HG02678 (cell line): ENCODE measurements around the gene RPS23.
A peak's percentile ranks its signal among the peaks of the same experiment; 100 is the strongest.

ENCODE experiments used
- ATAC-seq: cut with Tn5 transposase; IDR thresholded peaks from one replicate; pipeline ENCODE4 v1.9.1; 2021; ENCODE audit warnings: mild to moderate bottlenecking, moderate library complexity; ENCODE audit not compliant: unreplicated experiment

Gene RPS23

GRCh38 chr5:82277987-82278710 is at the start of gene RPS23:
RPS23 (minus strand) TSS chr5:82278354; CDS start chr5:82278323, 31 bp downstream.
- ATAC-seq: peak; percentile 93

DNA sequence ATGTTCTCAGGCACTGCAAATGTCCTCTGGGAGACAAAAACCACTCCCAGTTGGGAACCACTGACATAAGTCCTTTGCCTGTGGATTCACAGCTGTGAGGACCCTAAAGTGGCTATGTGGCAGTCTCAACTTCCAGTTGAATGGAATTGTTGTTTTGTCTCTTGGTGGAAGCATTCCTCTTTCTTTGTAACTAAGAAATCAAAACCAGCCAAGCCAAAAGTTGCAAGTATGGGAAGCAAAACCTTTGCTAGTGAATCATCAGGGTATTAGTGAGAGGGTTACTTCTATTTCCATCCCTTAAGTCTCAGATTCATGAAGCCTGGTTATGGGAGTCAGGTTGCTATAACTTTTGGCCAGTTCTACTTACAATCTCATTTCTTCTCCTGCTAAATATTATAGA is 49.8 kb upstream of the RPS23 start:
- no peak for ATAC-seq

- ATAC-seq: no peak
Observed at GRCh38 chr5:82325996-82326395, 47.8 kb upstream of the RPS23 start.

GRCh38 chr5:82325155-82325554 is 47.0 kb upstream of the RPS23 start:
- no peak for ATAC-seq

- no peak for ATAC-seq
Observed at GRCh38 chr5:82320966-82321365, 42.8 kb upstream of the RPS23 start.

DNA sequence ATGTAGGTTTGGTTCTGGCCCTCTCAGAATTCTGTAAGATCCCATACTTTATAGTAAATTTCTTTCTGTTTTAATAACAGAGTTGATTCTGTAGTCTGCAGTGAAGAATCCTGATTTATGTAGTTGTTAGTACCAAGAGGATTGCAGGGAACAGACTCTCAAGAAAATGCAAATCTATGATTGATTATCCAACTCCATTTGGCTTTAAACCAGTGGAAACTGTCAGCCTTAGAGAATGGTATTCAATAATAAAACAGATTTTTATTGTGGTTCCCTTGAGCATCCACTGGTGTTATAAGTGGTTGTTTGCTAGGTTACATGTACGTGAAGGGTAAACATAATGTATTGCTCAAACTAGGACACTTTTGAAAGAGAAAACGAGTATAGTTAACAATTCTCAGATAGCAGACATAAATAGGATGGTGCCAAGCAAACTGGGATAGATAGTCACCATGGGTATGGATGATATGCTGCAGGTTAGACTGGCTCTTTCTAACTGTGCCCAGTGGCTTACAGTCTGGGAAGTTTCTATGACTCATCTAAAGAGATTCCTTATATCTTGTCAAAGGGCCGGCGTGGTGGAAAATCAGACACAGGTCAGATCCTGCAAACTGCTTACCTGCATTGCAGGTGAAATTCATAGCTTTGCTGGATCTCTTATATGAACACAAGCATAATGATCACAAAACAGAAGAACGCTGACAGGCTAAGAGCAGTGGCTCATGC is 41.7 kb upstream of the RPS23 start:
- ATAC-seq: no peak

- no peak for ATAC-seq
Observed at GRCh38 chr5:82319192-82319591, 41.0 kb upstream of the RPS23 start.

- ATAC-seq: no peak
Observed at GRCh38 chr5:82314964-82315758, 37.0 kb upstream of the RPS23 start.

- ATAC-seq: no peak
Observed at GRCh38 chr5:82313016-82313415, 34.9 kb upstream of the RPS23 start.

DNA sequence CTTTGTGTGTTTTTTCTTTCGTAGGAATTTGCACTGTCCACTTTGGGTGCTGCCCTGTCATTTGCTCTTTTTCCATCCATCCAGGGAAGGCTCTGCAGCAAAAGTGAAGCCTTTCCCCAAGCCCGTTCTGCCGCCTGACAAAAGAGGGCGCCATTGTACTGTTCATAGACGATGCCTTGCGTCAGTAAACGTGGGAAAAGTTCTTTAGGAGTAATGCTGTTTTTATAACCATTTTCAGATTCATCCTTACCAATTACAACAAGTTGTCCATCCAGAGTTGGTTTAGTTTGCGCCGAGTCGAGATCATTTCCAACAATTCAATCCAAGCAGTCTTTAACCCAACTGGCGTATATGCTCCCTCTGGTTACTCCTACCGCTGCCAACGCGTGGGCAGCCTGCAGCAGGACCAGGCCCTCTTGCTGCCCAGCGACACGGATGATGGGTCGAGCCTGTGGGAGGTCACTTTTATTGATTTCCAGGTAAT is 34.3 kb upstream of the RPS23 start:
- ATAC-seq: no peak

GRCh38 chr5:82309091-82309531 is 31.0 kb upstream of the RPS23 start:
- ATAC-seq: no peak

DNA sequence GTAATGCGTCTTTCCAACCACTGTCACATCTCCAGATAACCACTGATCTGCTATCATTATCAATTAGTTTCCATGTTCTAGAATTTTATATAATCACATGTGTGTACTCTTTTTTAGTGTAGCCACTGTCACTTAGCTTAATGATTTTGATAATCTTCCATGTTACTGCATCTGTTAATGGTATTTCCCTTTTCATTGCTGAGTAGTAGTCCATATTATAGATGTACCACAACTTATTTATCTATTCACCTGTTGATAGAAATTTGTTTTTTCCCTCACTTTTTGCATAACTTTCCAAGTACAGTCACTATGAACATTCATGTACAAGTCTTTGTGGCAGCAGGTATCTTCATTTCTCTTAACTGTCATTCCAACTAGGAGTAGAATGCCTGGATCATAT is 30.3 kb upstream of the RPS23 start:
- no peak for ATAC-seq

DNA sequence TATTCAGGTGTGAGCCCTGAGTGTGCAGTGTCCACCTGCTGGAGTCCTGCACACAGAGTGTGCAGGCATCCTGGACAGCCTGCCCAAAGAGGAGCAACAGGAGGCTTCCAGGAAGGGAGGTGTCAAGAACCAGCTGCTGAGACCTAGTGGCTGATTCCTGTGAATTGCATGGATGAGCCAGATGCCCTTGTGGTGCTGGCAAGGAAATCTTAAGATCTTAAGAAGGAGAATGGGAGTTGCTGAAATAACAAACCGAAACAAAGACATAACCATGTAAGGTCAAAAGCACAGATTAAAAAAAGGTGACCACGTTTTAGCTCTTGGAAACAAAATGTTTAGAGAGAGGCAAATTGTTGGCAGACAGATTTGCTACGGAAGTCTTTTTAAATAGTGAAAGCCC is 29.3 kb upstream of the RPS23 start:
- no peak for ATAC-seq

- no peak for ATAC-seq
Observed at GRCh38 chr5:82306151-82306550, 28.0 kb upstream of the RPS23 start.

- no peak for ATAC-seq
Observed at GRCh38 chr5:82301190-82301589, 23.0 kb upstream of the RPS23 start.

DNA sequence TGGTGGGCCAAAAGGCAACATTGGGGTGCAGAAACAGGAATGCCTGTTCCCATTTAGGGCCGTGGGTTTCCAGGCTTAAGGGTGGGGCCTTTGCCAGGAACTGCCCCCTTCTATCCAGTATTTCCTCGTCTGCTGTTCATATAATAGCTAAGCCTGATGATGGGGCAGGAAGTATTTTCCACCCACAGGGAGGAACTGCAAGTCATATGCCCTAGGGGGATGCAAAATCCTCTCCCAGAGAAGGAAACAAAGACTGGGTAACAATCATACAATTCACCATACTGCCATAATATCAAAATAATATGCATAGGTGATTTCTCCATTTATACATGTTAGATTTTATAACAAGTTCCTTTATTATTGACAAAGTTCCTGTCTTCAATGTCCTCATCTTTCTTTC is 20.5 kb upstream of the RPS23 start:
- no peak for ATAC-seq

GRCh38 chr5:82297711-82298110 is 19.6 kb upstream of the RPS23 start:
- ATAC-seq: no peak

GRCh38 chr5:82296929-82297328 is 18.8 kb upstream of the RPS23 start:
- ATAC-seq: no peak

DNA sequence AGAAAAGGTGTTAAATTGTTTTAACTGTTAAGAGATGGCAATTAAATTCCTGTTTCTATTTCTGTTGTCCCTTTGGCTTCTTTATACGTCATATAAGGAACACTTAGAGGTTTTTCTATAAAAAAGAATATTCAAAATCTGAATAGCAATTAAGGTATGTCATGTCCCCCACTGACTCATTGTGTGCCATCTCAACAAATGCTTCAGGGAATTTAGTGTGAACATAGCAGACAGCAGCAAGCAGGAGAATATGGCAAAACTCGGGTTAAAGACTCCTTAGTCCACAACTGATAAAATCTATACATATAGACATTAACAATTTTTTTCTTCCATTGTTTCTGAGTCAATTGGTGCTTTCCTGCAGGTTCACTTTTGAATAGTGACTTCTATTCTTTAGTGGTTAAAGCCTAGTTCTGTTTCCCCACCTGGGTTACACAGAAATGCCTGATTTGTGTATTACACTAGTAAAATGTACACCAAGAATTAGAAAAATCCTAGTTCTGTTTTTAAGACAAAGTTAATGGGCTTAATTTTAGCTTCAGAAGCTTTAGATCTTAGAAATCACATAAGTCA is 17.9 kb upstream of the RPS23 start:
- no peak for ATAC-seq

GRCh38 chr5:82295144-82295543 is 17.0 kb upstream of the RPS23 start:
- no peak for ATAC-seq

- no peak for ATAC-seq
Observed at GRCh38 chr5:82291420-82291819, 13.3 kb upstream of the RPS23 start.
